Astrocyte (in vitro differentiated cells and primary cell): Measurements from ENCODE around the gene MYOF. TPM values are rescaled to one million over a fixed set of nuclear protein-coding genes. Genes with fewer than 3 reads are reported as not detected.

Experiments
- DNase-seq: peaks from one replicate; pipeline ENCODE4 v3.0.0-alpha.2; 2010; ENCODE audit warnings: low read depth
- FAIRE-seq: peaks from 2 replicates; lab custom pipeline; 2011; peaks lifted over from hg19 to GRCh38; lab: Jason Lieb, UNC
- H2AFZ ChIP-seq: 2 replicates; pipeline ENCODE4 v1.6.0; 2012; ENCODE audit warnings: low read depth, low read length, inconsistent platforms
- H3K27ac ChIP-seq: 2 replicates; pipeline ENCODE4 v1.5.1; 2011; ENCODE audit warnings: low read depth, low read length, inconsistent platforms
- H3K27me3 ChIP-seq: 2 replicates; pipeline ENCODE4 v1.6.0; 2011; ENCODE audit warnings: low read length, inconsistent platforms; ENCODE audit not compliant: insufficient read depth
- H3K36me3 ChIP-seq: 2 replicates; pipeline ENCODE4 v1.5.1; 2011; ENCODE audit warnings: low read length, inconsistent platforms; ENCODE audit not compliant: insufficient read depth
- H3K4me1 ChIP-seq: 2 replicates; pipeline ENCODE4 v1.5.1; 2011; ENCODE audit warnings: low read length, inconsistent platforms; ENCODE audit not compliant: insufficient read depth
- H3K4me2 ChIP-seq: 2 replicates; pipeline ENCODE4 v1.6.0; 2012; ENCODE audit warnings: low read length, inconsistent platforms
- H3K4me3 ChIP-seq: 2 replicates; pipeline ENCODE4 v1.5.1; 2011; ENCODE audit warnings: low read depth, mild to moderate bottlenecking, low read length, inconsistent platforms; ENCODE audit not compliant: insufficient read depth
- H3K79me2 ChIP-seq: 2 replicates; pipeline ENCODE4 v1.6.0; 2012; ENCODE audit warnings: mild to moderate bottlenecking, low read length, inconsistent platforms; ENCODE audit not compliant: insufficient read depth
- H3K9ac ChIP-seq: 2 replicates; pipeline ENCODE4 v1.6.0; 2012; ENCODE audit warnings: mild to moderate bottlenecking, low read length, inconsistent platforms
- H3K9me3 ChIP-seq: 2 replicates; pipeline ENCODE4 v1.5.1; 2012; ENCODE audit warnings: low read depth, mild to moderate bottlenecking, low read length, inconsistent platforms; ENCODE audit not compliant: insufficient read depth
- H4K20me1 ChIP-seq: 2 replicates; pipeline ENCODE4 v1.6.0; 2012; ENCODE audit warnings: low read length, inconsistent platforms; ENCODE audit not compliant: insufficient read depth
- H3K27ac Mint-ChIP-seq: one replicate; pipeline ENCODE4 v1.8.0; 2021; ENCODE audit warnings: mild to moderate bottlenecking, mixed read lengths; ENCODE audit not compliant: unreplicated experiment
- H3K27me3 Mint-ChIP-seq: one replicate; pipeline ENCODE4 v1.8.0; 2021; ENCODE audit warnings: low read depth, mixed read lengths; ENCODE audit not compliant: unreplicated experiment
- H3K36me3 Mint-ChIP-seq: one replicate; pipeline ENCODE4 v1.8.0; 2021; ENCODE audit warnings: low read depth, mixed read lengths; ENCODE audit not compliant: unreplicated experiment
- H3K4me1 Mint-ChIP-seq: one replicate; pipeline ENCODE4 v1.8.0; 2021; ENCODE audit warnings: low read depth, mixed read lengths; ENCODE audit not compliant: unreplicated experiment
- H3K4me3 Mint-ChIP-seq: one replicate; pipeline ENCODE4 v1.8.0; 2021; ENCODE audit warnings: mild to moderate bottlenecking, moderate library complexity, mixed read lengths; ENCODE audit not compliant: unreplicated experiment
- H3K9me3 Mint-ChIP-seq: one replicate; pipeline ENCODE4 v1.8.0; 2021; ENCODE audit warnings: mild to moderate bottlenecking, mixed read lengths; ENCODE audit not compliant: unreplicated experiment
- CTCF ChIP-seq: IDR thresholded peaks from 2 replicates; pipeline ENCODE4 v1.5.1; 2011; ENCODE audit warnings: low read depth, mild to moderate bottlenecking, inconsistent platforms, low read length, moderate library complexity; ENCODE audit not compliant: insufficient read depth
- EZH2 ChIP-seq: IDR thresholded peaks from 2 replicates; pipeline ENCODE4 v1.6.1; 2012; ENCODE audit warnings: mild to moderate bottlenecking, low read length, inconsistent platforms; ENCODE audit not compliant: insufficient read depth
- total RNA-seq: library from RNA; stranded (reverse); gene quantifications from 2 replicates; pipeline ENCODE4 v1.2.1, GENCODE V29; 2021

The MYOF gene
- total RNA-seq, 1 donor from 2014 or later: 306 TPM

- DNase-seq: peak; percentile 8
- Histone ChIP-seq H2AFZ (no peak overlapping the region), H3K4me2 (no peak overlapping the region), H3K79me2 (peaks cover 6% of the 10 kb centered on the region), H3K27ac (no peak overlapping the region), H3K9ac (no peak overlapping the region), H3K9me3 (no peaks in the 10 kb centered on the region), H3K4me3 (no peak overlapping the region), H4K20me1 (peaks cover 37% of the 10 kb centered on the region), H3K27me3 (no peaks in the 10 kb centered on the region), H3K36me3 (peaks cover 85% of the 10 kb centered on the region), H3K4me1 (no peaks in the 10 kb centered on the region)
- TF ChIP-seq EZH2 (no peak), CTCF (no peak)
- Mint-ChIP-seq H3K36me3 (peaks cover 41% of the 10 kb centered on the region), H3K4me1 (peaks cover 11% of the 10 kb centered on the region), H3K4me3 (no peak overlapping the region), H3K27me3 (no peaks in the 10 kb centered on the region), H3K27ac (peak overlapping the region; percentile 30), H3K9me3 (no peaks in the 10 kb centered on the region)
- FAIRE-seq: peak; percentile 17
These were observed 135.4 kb downstream of the MYOF start for GRCh38 chr10:93346694-93347093.

- no peak overlapping the region for H3K27ac ChIP-seq
- peaks cover 6% of the 10 kb centered on the region for H3K79me2 ChIP-seq
- H3K4me1 ChIP-seq: no peaks in the 10 kb centered on the region
- Mint-ChIP-seq H3K4me3 (no peak overlapping the region), H3K9me3 (no peaks in the 10 kb centered on the region), H3K27me3 (no peaks in the 10 kb centered on the region), H3K4me1 (peaks cover 11% of the 10 kb centered on the region), H3K27ac (peak overlapping the region; percentile 67), H3K36me3 (peaks cover 38% of the 10 kb centered on the region)
- DNase-seq (no peak), FAIRE-seq (no peak)
- peaks cover 36% of the 10 kb centered on the region for H4K20me1 ChIP-seq
- H3K4me3 ChIP-seq: no peak overlapping the region
- no peak overlapping the region for H2AFZ ChIP-seq
- no peak overlapping the region for H3K4me2 ChIP-seq
- H3K36me3 ChIP-seq: peaks cover 83% of the 10 kb centered on the region
- H3K9ac ChIP-seq: no peak overlapping the region
- H3K9me3 ChIP-seq: no peaks in the 10 kb centered on the region
- no peak for TF ChIP-seq EZH2
- no peak for TF ChIP-seq CTCF
- no peaks in the 10 kb centered on the region for H3K27me3 ChIP-seq
These were observed 136.0 kb downstream of the MYOF start for GRCh38 chr10:93346108-93346507.

GRCh38 chr10:93344691-93345090 is 137.4 kb downstream of the MYOF start:
- Mint-ChIP-seq H3K9me3 (no peaks in the 10 kb centered on the region), H3K27ac (no peak overlapping the region), H3K4me3 (no peak overlapping the region), H3K4me1 (peaks cover 11% of the 10 kb centered on the region), H3K36me3 (peaks cover 32% of the 10 kb centered on the region), H3K27me3 (no peaks in the 10 kb centered on the region)
- Histone ChIP-seq H3K36me3 (peaks cover 80% of the 10 kb centered on the region), H3K4me3 (no peak overlapping the region), H3K9me3 (no peaks in the 10 kb centered on the region), H4K20me1 (peaks cover 29% of the 10 kb centered on the region), H3K9ac (no peak overlapping the region), H3K79me2 (peaks cover 6% of the 10 kb centered on the region), H3K27ac (no peak overlapping the region), H2AFZ (no peak overlapping the region), H3K27me3 (no peaks in the 10 kb centered on the region), H3K4me2 (no peak overlapping the region), H3K4me1 (no peaks in the 10 kb centered on the region)
- TF ChIP-seq CTCF (no peak), EZH2 (no peak)
- DNase-seq (no peak), FAIRE-seq (no peak)
